ENCODE data around the gene CNTN4.

CNTN4 gene

DNA sequence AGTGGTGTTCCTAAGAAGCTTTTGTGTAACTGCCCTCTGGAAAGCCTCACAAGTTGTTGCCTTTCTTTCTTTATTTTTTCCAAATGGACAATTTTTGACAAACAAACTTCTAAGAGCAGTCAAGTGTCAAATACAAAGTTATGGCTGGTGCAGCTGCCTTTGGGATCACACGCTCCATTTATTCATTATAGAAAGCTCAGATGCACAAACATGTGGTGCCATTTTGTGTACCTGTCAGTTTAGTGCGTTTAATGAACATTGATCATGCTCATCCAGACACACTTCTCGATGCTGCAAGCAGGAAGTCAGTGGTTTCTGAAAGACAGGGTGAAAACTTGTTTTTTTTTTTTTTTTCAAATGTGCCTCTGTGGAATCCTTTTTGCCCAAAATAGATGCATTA lies 324.5 kb downstream of the CNTN4 start:
- no peak for DNase-seq

DNA sequence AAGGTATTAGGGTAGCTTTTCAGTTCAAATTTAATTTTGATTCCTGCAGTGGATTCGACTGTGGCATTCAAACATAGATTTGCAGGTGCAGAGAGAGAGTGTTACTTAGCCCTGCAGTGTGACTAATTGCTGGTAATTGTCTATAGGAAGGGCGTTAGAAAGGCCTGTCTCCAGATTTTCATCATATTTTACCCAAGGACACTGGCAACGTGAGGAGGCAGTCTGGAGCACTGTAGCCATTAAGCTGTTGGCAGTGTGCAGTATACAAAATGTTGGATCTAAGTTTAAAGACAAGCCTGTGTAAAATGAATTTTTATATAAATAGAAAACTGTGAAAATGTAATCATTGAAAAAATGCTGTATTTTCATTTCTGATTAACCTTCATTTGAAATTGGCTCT lies 342.9 kb downstream of the CNTN4 start:
- no peak for DNase-seq

DNA sequence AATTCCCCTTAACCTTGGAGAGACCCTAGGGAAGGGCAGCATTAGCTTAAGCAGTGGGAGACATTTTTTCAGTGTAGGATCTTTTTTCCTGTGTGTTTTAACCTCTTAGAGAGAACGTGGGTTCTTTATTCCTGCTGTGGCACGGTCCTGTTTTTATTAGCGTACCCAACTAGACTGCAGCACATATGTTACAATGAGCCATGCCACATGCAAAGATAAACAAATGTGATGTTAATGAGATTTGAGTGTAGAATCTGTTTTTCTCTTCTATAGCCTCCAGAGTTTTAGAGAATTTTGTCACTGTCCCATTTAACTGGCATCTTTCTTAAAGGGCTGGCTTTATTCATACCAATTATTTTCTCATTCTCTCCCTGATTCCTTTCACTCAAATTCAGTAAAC lies 347.5 kb downstream of the CNTN4 start:
- DNase-seq = no peak

- no peak for DNase-seq
Measured at GRCh38 chr3:2452249-2452648, 353.6 kb downstream of the CNTN4 start.

DNA sequence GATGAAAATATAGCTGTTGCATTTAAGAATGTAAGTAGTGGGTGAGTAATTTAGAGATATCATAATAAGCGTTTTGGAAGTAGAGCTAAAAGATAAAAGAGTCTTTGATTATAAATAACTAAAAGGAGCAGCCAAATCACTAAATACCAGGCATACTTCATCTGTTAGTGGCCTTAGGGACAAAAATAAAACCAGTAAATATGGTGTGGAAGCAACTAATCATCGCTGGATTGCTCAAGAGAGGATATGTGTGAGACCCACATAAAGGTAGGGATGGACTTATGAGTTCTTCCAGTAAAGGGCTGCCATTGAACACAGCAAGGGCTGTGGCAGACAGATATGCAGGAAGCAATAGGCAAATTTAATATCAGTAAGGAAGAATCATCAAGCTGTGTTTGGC lies 356.2 kb downstream of the CNTN4 start:
- DNase-seq = no peak

- no peak for DNase-seq
Measured at GRCh38 chr3:2456788-2457187, 358.1 kb downstream of the CNTN4 start.

GRCh38 chr3:2458816-2459215 lies 360.1 kb downstream of the CNTN4 start:
- no peak for DNase-seq

DNA sequence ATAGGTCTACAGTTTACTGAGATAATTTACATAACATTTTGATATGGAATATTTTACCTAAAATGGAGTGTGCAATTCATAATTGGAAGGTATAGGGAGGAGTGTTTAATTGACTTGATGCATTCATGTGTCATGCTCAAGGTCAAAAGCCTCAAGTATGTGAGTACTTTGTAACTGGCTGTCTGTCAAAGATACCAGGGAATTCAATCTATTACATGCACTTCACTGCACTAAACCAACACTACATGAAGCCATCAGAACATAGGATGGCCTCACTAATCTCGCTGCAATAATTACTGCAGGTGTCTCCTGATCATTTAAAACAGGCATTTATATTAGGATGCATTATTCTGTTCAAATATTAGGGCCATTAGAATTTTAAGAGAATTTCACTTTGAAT lies 367.2 kb downstream of the CNTN4 start:
- DNase-seq = no peak

- DNase-seq = no peak
Measured at GRCh38 chr3:2468816-2469215, 370.1 kb downstream of the CNTN4 start.

DNA sequence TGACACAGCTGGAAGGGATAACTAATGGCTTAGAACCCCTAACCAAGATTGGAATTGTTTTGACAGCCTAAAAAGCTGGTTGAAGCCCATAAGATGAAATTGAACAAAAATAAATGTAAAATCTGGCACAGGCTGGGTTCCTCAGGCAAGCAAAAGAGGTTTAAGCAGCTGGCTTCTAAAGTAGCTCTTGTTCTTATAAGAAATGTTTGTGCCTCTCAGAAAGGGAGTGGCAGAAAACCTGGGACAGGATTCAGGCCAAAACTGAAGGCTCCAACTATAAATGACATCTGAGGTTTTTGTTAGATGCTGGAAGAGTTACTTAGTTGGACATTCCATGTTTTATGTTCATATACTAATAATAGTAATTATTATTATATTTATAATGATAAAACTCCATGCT lies 378.3 kb downstream of the CNTN4 start:
- DNase-seq = no peak

GRCh38 chr3:2477620-2478019 lies 379.0 kb downstream of the CNTN4 start:
- DNase-seq = no peak

- DNase-seq = no peak
Measured at GRCh38 chr3:2484162-2485026, 385.7 kb downstream of the CNTN4 start.

DNA sequence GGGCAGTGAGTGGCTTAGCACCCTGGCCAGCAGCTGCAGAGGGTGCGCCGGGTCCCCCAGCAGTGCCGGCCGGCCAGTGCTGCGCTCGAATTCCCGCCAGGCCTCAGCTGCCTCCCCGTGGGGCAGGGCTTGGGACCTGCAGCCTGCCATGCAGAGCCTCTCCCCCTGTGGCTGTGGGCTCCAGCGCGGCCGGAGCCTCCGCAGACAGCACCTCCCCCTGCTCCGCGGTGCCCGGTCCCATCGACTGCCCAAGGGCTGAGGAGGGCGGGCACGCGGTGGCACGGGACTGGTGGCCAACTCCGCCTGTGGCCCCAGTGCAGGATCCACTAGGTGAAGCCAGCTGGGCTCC lies 386.3 kb downstream of the CNTN4 start:
- no peak for DNase-seq

DNA sequence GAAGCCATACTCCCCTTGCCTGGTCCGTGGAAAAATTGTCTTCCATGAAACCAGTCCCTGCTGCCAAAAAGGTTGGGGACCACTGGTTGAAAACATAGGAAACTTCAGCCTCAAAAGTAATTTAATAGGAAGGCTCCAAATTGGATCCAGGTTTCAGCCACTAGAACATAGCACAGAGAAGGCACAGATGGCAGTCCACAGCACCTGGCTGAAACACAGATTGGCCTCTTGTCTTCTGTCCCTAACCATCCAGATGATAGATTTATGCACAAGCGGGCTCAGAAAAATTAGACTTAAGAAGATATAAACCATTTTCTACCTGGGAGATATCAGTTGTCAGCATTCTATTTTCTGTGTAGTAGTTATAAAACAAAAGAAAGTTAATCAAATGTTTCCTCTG lies 397.1 kb downstream of the CNTN4 start:
- no peak for DNase-seq

DNA sequence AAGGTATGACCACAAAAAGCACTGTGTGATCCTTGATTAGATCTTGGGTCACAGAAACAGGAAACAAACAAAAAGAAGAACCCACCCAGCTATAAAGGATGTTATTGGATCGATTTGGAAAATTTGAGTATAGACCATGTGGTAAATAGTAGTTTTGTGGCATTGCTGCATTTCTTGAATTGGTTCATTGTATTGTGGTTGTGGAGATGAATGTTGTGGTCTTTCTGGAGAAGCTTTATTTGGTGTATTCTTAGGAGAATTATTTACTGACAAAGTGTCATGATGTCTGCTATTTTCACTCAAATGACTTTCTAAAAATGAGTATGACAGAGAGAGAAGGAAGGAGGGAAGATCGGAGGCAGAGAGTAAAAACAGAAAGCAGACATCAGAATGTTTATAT lies 406.2 kb downstream of the CNTN4 start:
- DNase-seq = no peak

GRCh38 chr3:2506776-2507175 lies 408.1 kb downstream of the CNTN4 start:
- no peak for DNase-seq

- DNase-seq = no peak
Measured at GRCh38 chr3:2510591-2511145, 412.0 kb downstream of the CNTN4 start.

DNA sequence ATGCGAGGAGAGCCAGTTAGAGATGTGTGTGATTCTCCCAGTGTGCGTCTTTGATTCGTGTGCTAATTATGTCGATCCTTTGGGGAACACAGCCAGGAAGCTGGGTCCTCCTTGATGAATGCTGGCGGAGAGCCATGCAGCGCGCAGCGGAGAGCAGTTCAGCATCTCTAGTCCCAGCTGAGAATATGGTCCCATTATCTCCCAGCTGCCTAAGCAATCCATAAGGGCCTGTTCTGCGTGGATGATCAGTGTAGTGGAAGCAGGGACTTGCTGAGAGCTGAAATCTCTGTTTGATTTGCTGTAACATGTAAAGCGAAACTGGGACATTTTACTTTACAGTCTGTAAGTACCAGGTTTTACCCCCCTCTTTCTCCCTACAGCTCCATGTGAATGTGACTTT lies 412.7 kb downstream of the CNTN4 start:
- no peak for DNase-seq

- DNase-seq = no peak
Measured at GRCh38 chr3:2512881-2513280, 414.2 kb downstream of the CNTN4 start.

DNA sequence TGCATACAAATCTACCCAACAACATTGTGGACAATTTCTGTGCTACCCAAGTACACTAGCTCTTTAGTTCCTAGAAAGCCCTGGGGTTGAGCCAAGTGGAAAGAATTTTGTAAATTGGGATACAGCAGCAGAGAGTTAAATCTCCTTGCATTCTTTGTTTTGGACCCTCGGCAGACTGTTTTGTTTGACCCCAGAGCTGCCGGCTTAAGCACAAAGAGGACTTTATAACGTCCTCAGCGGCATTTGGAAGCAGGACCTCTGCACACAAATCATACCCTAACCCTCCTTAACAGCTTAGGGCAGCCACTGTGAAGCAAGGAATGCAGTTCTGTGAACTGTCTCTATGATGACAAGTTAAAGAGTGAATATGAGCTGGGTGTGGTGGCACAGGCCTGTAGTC lies 415.3 kb downstream of the CNTN4 start:
- no peak for DNase-seq

- no peak for DNase-seq
Measured at GRCh38 chr3:2516762-2517441, 418.2 kb downstream of the CNTN4 start.

- DNase-seq = no peak
Measured at GRCh38 chr3:2517500-2518172, 419.0 kb downstream of the CNTN4 start.

- DNase-seq = no peak
Measured at GRCh38 chr3:2523281-2523836, 424.7 kb downstream of the CNTN4 start.

GRCh38 chr3:2525968-2526367 lies 427.3 kb downstream of the CNTN4 start:
- no peak for DNase-seq
